Lung (tissue), 12 donors: ENCODE results near the gene REXO4. TPM values are rescaled to one million over a fixed set of nuclear protein-coding genes. Genes with fewer than 3 reads are reported as not detected.

Experiments used
- ATAC-seq: fragments of 200-7000 bp; cut with Tn5 transposase; one replicate; pipeline ENCODE4 v1.9.1; 2020; ENCODE audit warnings: moderate number of reproducible peaks; ENCODE audit not compliant: insufficient read depth, low FRiP score
- DNase-seq, 3 donors: peaks; one replicate each; pipeline ENCODE4 v3.0.0-alpha.2; 2013 to 2017
- H3K27ac ChIP-seq, 2 donors: one replicate each; pipeline ENCODE4 v1.5.1; 2013; ENCODE audit warnings: mild to moderate bottlenecking in 2 of 2, moderate library complexity in 2 of 2, control low read depth in 1 of 2, inconsistent platforms in 1 of 2, low read depth in 1 of 2, low read length in 1 of 2
- H3K27me3 ChIP-seq, 3 donors: one replicate each; pipeline ENCODE4 v1.5.1; 2013; ENCODE audit warnings: low read length in 2 of 3; ENCODE audit not compliant: control insufficient read depth in 3 of 3, insufficient read depth in 3 of 3
- H3K36me3 ChIP-seq, 4 donors: one replicate each; pipeline ENCODE4 v1.5.1; 2013; ENCODE audit warnings: low read length in 4 of 4, mild to moderate bottlenecking in 1 of 4, moderate library complexity in 1 of 4; ENCODE audit not compliant: control insufficient read depth in 4 of 4, insufficient read depth in 4 of 4
- H3K4me1 ChIP-seq, 5 donors: one replicate each; pipeline ENCODE4 v1.5.1; 2013; ENCODE audit warnings: low read length in 5 of 5, mild to moderate bottlenecking in 2 of 5, moderate library complexity in 1 of 5; ENCODE audit not compliant: control insufficient read depth in 5 of 5, insufficient read depth in 5 of 5
- H3K4me3 ChIP-seq: one replicate; pipeline ENCODE4 v1.5.1; 2013; ENCODE audit warnings: mild to moderate bottlenecking, control low read depth, moderate library complexity
- H3K9ac ChIP-seq, 2 donors: one replicate each; pipeline ENCODE4 v1.5.1; 2013; ENCODE audit warnings: low read length in 2 of 2, control low read depth in 1 of 2; ENCODE audit not compliant: insufficient read depth in 1 of 2
- H3K9me3 ChIP-seq, 4 donors: one replicate each; pipeline ENCODE4 v1.5.1; 2013; ENCODE audit warnings: low read length in 3 of 4, mild to moderate bottlenecking in 1 of 4, moderate library complexity in 1 of 4; ENCODE audit not compliant: control insufficient read depth in 4 of 4, insufficient read depth in 3 of 4
- CTCF ChIP-seq: IDR thresholded peaks from 2 replicates; pipeline ENCODE4 v1.5.1; 2012; ENCODE audit warnings: mild to moderate bottlenecking; ENCODE audit errors: control extremely low read depth, extremely low read depth
- WGBS, 2 donors: extraction: QIAGEN DNeasy Blood & Tissue Kit; methylation state at CpG; one replicate each; pipeline ENCODE4 v1.1.7; 2013; 5-methylcytosine and 5-hydroxymethylcytosine counted together
- polyA plus RNA-seq, 2 donors: library from polyadenylated mRNA; stranded (reverse); fragments of 200-250 nt; gene quantifications; one replicate each; pipeline ENCODE4 v1.2.1, GENCODE V29; 2013
- total RNA-seq, 2 donors: library from RNA; depleted of rRNA in 1 of 2; stranded (reverse); fragments of >200 nt in 1 of 2; gene quantifications; one replicate each; pipeline ENCODE4 v1.2.1, GENCODE V29; 2014 to 2021
- donor health status: control.
- donor health status: control.
- donor health status: Bipolar disorder and iron deficiency.
- donor health status: healthy.
- donor health status: DM: yes; HTN: yes; CAD: no.

REXO4 gene
- total and polyA plus RNA-seq, 4 donors, result 14.6 to 20.4 (median 19.9) TPM

GRCh38 chr9:133425049-133425632 is 7.3 kb upstream of the REXO4 start:
- ATAC-seq (no peak), DNase-seq (no peak)
- WGBS, 2 donors, result 90 to 95% methylated on average over 22 of the region's 22 CpGs
- peaks cover 0 to 3% (median 0%) of the 10 kb centered on the region in 4 donors for H3K9me3 ChIP-seq
- H3K4me1 ChIP-seq, result peaks cover 0 to 9% (median 0%) of the 10 kb centered on the region in 5 donors
- TF ChIP-seq CTCF, result no peak
- H3K27me3 ChIP-seq, result peaks cover 0 to 3% (median 3%) of the 10 kb centered on the region in 3 donors
- H3K9ac ChIP-seq, result no peak overlapping the region
- H3K36me3 ChIP-seq, result no peaks in the 10 kb centered on the region
- no peak overlapping the region for H3K4me3 ChIP-seq
- H3K27ac ChIP-seq, result no peak overlapping the region

GRCh38 chr9:133424187-133424586 is 6.4 kb upstream of the REXO4 start:
- Histone ChIP-seq H3K36me3 (no peaks in the 10 kb centered on the region), H3K4me3 (no peak overlapping the region), H3K9ac (no peak overlapping the region), H3K9me3 (peaks cover 0 to 3% (median 0%) of the 10 kb centered on the region in 4 donors), H3K4me1 (peaks cover 0 to 8% (median 0%) of the 10 kb centered on the region in 5 donors), H3K27ac (no peak overlapping the region), H3K27me3 (peaks cover 0 to 3% (median under 1%) of the 10 kb centered on the region in 3 donors)
- ATAC-seq (no peak), DNase-seq (no peak)
- WGBS, 2 donors, result 95 to 97% methylated on average over 12 of the region's 12 CpGs
- TF ChIP-seq CTCF, result no peak

DNA sequence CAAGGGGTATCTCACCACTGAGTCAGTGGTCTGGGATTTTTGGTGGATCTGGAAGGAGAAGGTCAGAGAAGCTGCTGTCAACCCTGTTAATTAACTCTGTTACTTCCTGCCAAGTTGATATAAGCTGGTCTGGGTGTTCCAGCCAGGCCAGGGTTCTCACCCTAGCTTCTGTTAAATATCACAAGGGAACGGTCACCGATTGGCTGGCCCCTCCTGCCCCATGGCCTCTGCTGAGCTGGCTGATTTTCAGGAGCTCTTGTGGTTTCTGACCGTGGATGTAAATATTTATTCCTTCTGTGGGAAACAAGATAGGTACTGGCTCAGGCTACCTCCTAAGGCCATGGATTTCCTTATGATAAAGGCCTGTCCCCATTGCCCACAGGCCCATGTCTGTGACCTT is 5.4 kb upstream of the REXO4 start:
- H3K36me3 ChIP-seq, result no peaks in the 10 kb centered on the region
- H3K27ac ChIP-seq, result no peak overlapping the region
- WGBS, 2 donors, result 53 to 73% methylated on average over 3 of the region's 3 CpGs
- TF ChIP-seq CTCF, result no peak
- peaks cover 0 to 3% (median 0%) of the 10 kb centered on the region in 3 donors for H3K27me3 ChIP-seq
- H3K4me1 ChIP-seq, result peaks cover 0 to 8% (median 0%) of the 10 kb centered on the region in 5 donors
- no peak overlapping the region for H3K4me3 ChIP-seq
- ATAC-seq, result no peak
- no peak for DNase-seq
- no peak overlapping the region for H3K9ac ChIP-seq
- H3K9me3 ChIP-seq, result peaks cover 0 to 3% (median 0%) of the 10 kb centered on the region in 4 donors
